ENCODE measurements around the gene VTI1A. TPM values are rescaled to one million over a fixed set of nuclear protein-coding genes. Genes with fewer than 3 reads are reported as not detected.

VTI1A gene
- total RNA-seq, 3 donors from 2014 or later (not counting 1 experiment from before 2014, with no cell fraction given) = 62.6 to 77.6 (median 68.2) TPM

GRCh38 chr10:112790030-112790429 is 343.0 kb downstream of the VTI1A start:
- Mint-ChIP-seq H3K4me3 (no peak overlapping the region), H3K9me3 (peaks cover 2 to 8% of the 10 kb centered on the region in 2 donors), H3K36me3 (peaks cover 12% of the 10 kb centered on the region), H3K4me1 (peaks cover 0 to 8% of the 10 kb centered on the region in 2 donors), H3K27ac (no peak overlapping the region), H3K27me3 (ENCODE audit: low read depth in 2 of 2) (no peaks in the 10 kb centered on the region)
- TF ChIP-seq CTCF (IDR thresholded peaks at IDR 0.05) = no peak
- no peaks in the 10 kb centered on the region for H3K27me3 ChIP-seq (ENCODE audit: control insufficient read depth, insufficient read depth, low read length)
- H3K4me1 ChIP-seq (ENCODE audit: control insufficient read depth, insufficient read depth, low read length) = no peaks in the 10 kb centered on the region
- H3K9me3 ChIP-seq (ENCODE audit: control insufficient read depth, insufficient read depth, low read length) = no peaks in the 10 kb centered on the region
- intact Hi-C loops (cut with micrococcal nuclease) = no loop called here
- no peak overlapping the region for H3K27ac ChIP-seq (ENCODE audit: low read length)
- WGBS (ENCODE audit: insufficient coverage) = 88% methylated on average over 1 of the region's 1 CpG
- no peak overlapping the region for H3K4me3 ChIP-seq (ENCODE audit: low read length)
- DNase-seq (no peak), ATAC-seq (no peak)
- no peaks in the 10 kb centered on the region for H3K36me3 ChIP-seq (ENCODE audit: control insufficient read depth, insufficient read depth, low read length)

GRCh38 chr10:112790921-112791320 is 343.9 kb downstream of the VTI1A start:
- no peaks in the 10 kb centered on the region for H3K4me1 ChIP-seq (ENCODE audit: control insufficient read depth, insufficient read depth, low read length)
- no peak for DNase-seq
- no peaks in the 10 kb centered on the region for H3K27me3 ChIP-seq (ENCODE audit: control insufficient read depth, insufficient read depth, low read length)
- H3K27ac ChIP-seq (ENCODE audit: low read length) = no peak overlapping the region
- H3K4me3 Mint-ChIP-seq = no peak overlapping the region
- H3K4me3 ChIP-seq (ENCODE audit: low read length) = no peak overlapping the region
- intact Hi-C loops (cut with micrococcal nuclease) = no loop called here
- H3K9me3 Mint-ChIP-seq = peaks cover 2 to 8% of the 10 kb centered on the region in 2 donors
- H3K4me1 Mint-ChIP-seq = peaks cover 0 to 8% of the 10 kb centered on the region in 2 donors
- H3K27ac Mint-ChIP-seq = no peak overlapping the region
- TF ChIP-seq CTCF (IDR thresholded peaks at IDR 0.05) = no peak
- WGBS (ENCODE audit: insufficient coverage) = 97% methylated on average over 4 of the region's 4 CpGs
- no peaks in the 10 kb centered on the region for H3K9me3 ChIP-seq (ENCODE audit: control insufficient read depth, insufficient read depth, low read length)
- no peaks in the 10 kb centered on the region for H3K27me3 Mint-ChIP-seq (ENCODE audit: low read depth in 2 of 2)
- ATAC-seq = no peak
- H3K36me3 ChIP-seq (ENCODE audit: control insufficient read depth, insufficient read depth, low read length) = no peaks in the 10 kb centered on the region
- H3K36me3 Mint-ChIP-seq = peaks cover 12% of the 10 kb centered on the region

- no peak overlapping the region for H3K27ac ChIP-seq (ENCODE audit: low read length)
- H3K9me3 ChIP-seq (ENCODE audit: control insufficient read depth, insufficient read depth, low read length) = no peaks in the 10 kb centered on the region
- no peak overlapping the region for H3K4me3 Mint-ChIP-seq
- H3K9me3 Mint-ChIP-seq = peaks cover 2 to 8% of the 10 kb centered on the region in 2 donors
- H3K4me1 ChIP-seq (ENCODE audit: control insufficient read depth, insufficient read depth, low read length) = no peaks in the 10 kb centered on the region
- TF ChIP-seq CTCF (IDR thresholded peaks at IDR 0.05) = no peak
- intact Hi-C loops (cut with micrococcal nuclease) = no loop called here
- WGBS (ENCODE audit: insufficient coverage) = 83% methylated on average over 1 of the region's 2 CpGs
- DNase-seq (no peak), ATAC-seq (no peak)
- H3K27me3 Mint-ChIP-seq (ENCODE audit: low read depth in 2 of 2) = no peaks in the 10 kb centered on the region
- H3K36me3 ChIP-seq (ENCODE audit: control insufficient read depth, insufficient read depth, low read length) = no peaks in the 10 kb centered on the region
- no peaks in the 10 kb centered on the region for H3K27me3 ChIP-seq (ENCODE audit: control insufficient read depth, insufficient read depth, low read length)
- peaks cover 0 to 8% of the 10 kb centered on the region in 2 donors for H3K4me1 Mint-ChIP-seq
- no peak overlapping the region for H3K4me3 ChIP-seq (ENCODE audit: low read length)
- H3K27ac Mint-ChIP-seq = no peak overlapping the region
- peaks cover 12% of the 10 kb centered on the region for H3K36me3 Mint-ChIP-seq
Measured at GRCh38 chr10:112791447-112791846, 344.4 kb downstream of the VTI1A start.

- H3K4me1 Mint-ChIP-seq = peaks cover 0 to 8% of the 10 kb centered on the region in 2 donors
- intact Hi-C loops (cut with micrococcal nuclease) = no loop called here
- peaks cover 2 to 8% of the 10 kb centered on the region in 2 donors for H3K9me3 Mint-ChIP-seq
- no peak overlapping the region for H3K27ac Mint-ChIP-seq
- WGBS (ENCODE audit: insufficient coverage) = 90% methylated on average over 14 of the region's 14 CpGs
- H3K36me3 ChIP-seq (ENCODE audit: control insufficient read depth, insufficient read depth, low read length) = no peaks in the 10 kb centered on the region
- H3K27me3 ChIP-seq (ENCODE audit: control insufficient read depth, insufficient read depth, low read length) = no peaks in the 10 kb centered on the region
- no peaks in the 10 kb centered on the region for H3K9me3 ChIP-seq (ENCODE audit: control insufficient read depth, insufficient read depth, low read length)
- TF ChIP-seq CTCF (IDR thresholded peaks at IDR 0.05) = no peak
- no peak for ATAC-seq
- no peaks in the 10 kb centered on the region for H3K4me1 ChIP-seq (ENCODE audit: control insufficient read depth, insufficient read depth, low read length)
- H3K4me3 Mint-ChIP-seq = no peak overlapping the region
- H3K27me3 Mint-ChIP-seq (ENCODE audit: low read depth in 2 of 2) = no peaks in the 10 kb centered on the region
- no peak overlapping the region for H3K4me3 ChIP-seq (ENCODE audit: low read length)
- no peak for DNase-seq
- H3K36me3 Mint-ChIP-seq = peaks cover 12% of the 10 kb centered on the region
- no peak overlapping the region for H3K27ac ChIP-seq (ENCODE audit: low read length)
Measured at GRCh38 chr10:112792487-112793201, 345.6 kb downstream of the VTI1A start.
